ENCODE measurements around the gene METAP1. TPM values are rescaled to one million over a fixed set of nuclear protein-coding genes. Genes with fewer than 3 reads are reported as not detected.
"Not testable (repeated sequence)": the region's sequence is repeated elsewhere in the genome, so short reads cannot be mapped to it uniquely, and the experiment has no call there.

METAP1 gene
- total and polyA plus RNA-seq, 4 donors: 28.6 to 38.5 (median 32.2) TPM

GRCh38 chr4:99102634-99103033, 107.1 kb downstream of the METAP1 start:
- Histone ChIP-seq H3K4me1 (ENCODE audit: control insufficient read depth, insufficient read depth, low read length) (no peaks in the 10 kb centered on the region), H3K9me3 (ENCODE audit: control insufficient read depth, insufficient read depth, low read length) (peaks cover 1% of the 10 kb centered on the region), H3K27me3 (ENCODE audit: control insufficient read depth, insufficient read depth, low read length) (no peaks in the 10 kb centered on the region), H3K4me3 (ENCODE audit: low read depth, low read length) (no peak overlapping the region), H3K27ac (ENCODE audit: low read depth, low read length) (no peak overlapping the region), H3K36me3 (ENCODE audit: control insufficient read depth, insufficient read depth, low read length) (no peaks in the 10 kb centered on the region)
- WGBS (ENCODE audit: insufficient coverage): 100% methylated on average over 2 of the region's 2 CpGs
- DNase-seq (ENCODE audit: low read depth in 4 of 6, low spot score in 6 of 6): no peak

- Histone ChIP-seq H3K27me3 (ENCODE audit: control insufficient read depth, insufficient read depth, low read length) (no peaks in the 10 kb centered on the region), H3K27ac (ENCODE audit: low read depth, low read length) (no peak overlapping the region), H3K9me3 (ENCODE audit: control insufficient read depth, insufficient read depth, low read length) (peaks cover 1% of the 10 kb centered on the region), H3K4me3 (ENCODE audit: low read depth, low read length) (no peak overlapping the region), H3K36me3 (ENCODE audit: control insufficient read depth, insufficient read depth, low read length) (no peaks in the 10 kb centered on the region), H3K4me1 (ENCODE audit: control insufficient read depth, insufficient read depth, low read length) (no peaks in the 10 kb centered on the region)
- DNase-seq (ENCODE audit: low read depth in 4 of 6, low spot score in 6 of 6): no peak
Measured at GRCh38 chr4:99103166-99103565, 107.6 kb downstream of the METAP1 start.

GRCh38 chr4:99104153-99104552, 108.6 kb downstream of the METAP1 start:
- no peaks in the 10 kb centered on the region for H3K36me3 ChIP-seq (ENCODE audit: control insufficient read depth, insufficient read depth, low read length)

GRCh38 chr4:99109286-99109685, 113.8 kb downstream of the METAP1 start:
- not testable (repeated sequence) for H3K4me3 ChIP-seq (ENCODE audit: low read depth, low read length); H3K27ac ChIP-seq (ENCODE audit: low read depth, low read length); DNase-seq (ENCODE audit: low read depth in 4 of 6, low spot score in 6 of 6); H3K27me3 ChIP-seq (ENCODE audit: control insufficient read depth, insufficient read depth, low read length); H3K4me1 ChIP-seq (ENCODE audit: control insufficient read depth, insufficient read depth, low read length); H3K9me3 ChIP-seq (ENCODE audit: control insufficient read depth, insufficient read depth, low read length); H3K36me3 ChIP-seq (ENCODE audit: control insufficient read depth, insufficient read depth, low read length)
- WGBS (ENCODE audit: insufficient coverage): 91% methylated on average over 12 of the region's 12 CpGs

More at GRCh38 chr4:99104153-99104552, 108.6 kb downstream of the METAP1 start:
- H3K27ac ChIP-seq (ENCODE audit: low read depth, low read length): no peak overlapping the region
- H3K9me3 ChIP-seq (ENCODE audit: control insufficient read depth, insufficient read depth, low read length): peaks cover under 1% of the 10 kb centered on the region
- no peaks in the 10 kb centered on the region for H3K27me3 ChIP-seq (ENCODE audit: control insufficient read depth, insufficient read depth, low read length)
- WGBS (ENCODE audit: insufficient coverage): no CpG with 5 or more reads among the region's 1 CpG
- H3K4me3 ChIP-seq (ENCODE audit: low read depth, low read length): no peak overlapping the region
- no peaks in the 10 kb centered on the region for H3K4me1 ChIP-seq (ENCODE audit: control insufficient read depth, insufficient read depth, low read length)
- no peak for DNase-seq (ENCODE audit: low read depth in 4 of 6, low spot score in 6 of 6)

Small RNAs within 50 kb of the gene (small RNA-seq; reads per million reads assigned to genes)
- gene MIR3684 (ENCODE audit: low replicate concordance): not detected
- gene RNU7-149P (ENCODE audit: low replicate concordance): not detected

Other genes with a start within 250 kb of the METAP1 start
- gene EIF4E, start 66.6 kb upstream of the METAP1 start, total RNA-seq: 100 to 1,000 TPM; 142 to 183 TPM
- 100 to 1,000 TPM; 105 to 121 TPM for gene EIF4E, start 66.6 kb upstream of the METAP1 start, polyA plus RNA-seq (ENCODE audit: insufficient read length in 2 of 2)
- 100 to 1,000 TPM; 111 to 158 TPM for gene ADH5, start 93.1 kb downstream of the METAP1 start, total RNA-seq
- gene ADH5, start 93.1 kb downstream of the METAP1 start, polyA plus RNA-seq (ENCODE audit: insufficient read length in 2 of 2): 100 to 1,000 TPM; 127 to 132 TPM
- not detected for gene ADH4, start 148.6 kb downstream of the METAP1 start, total RNA-seq
- under 1 TPM in 1 of 2 donors, not detected in 1; 0.26 TPM for gene ADH4, start 148.6 kb downstream of the METAP1 start, polyA plus RNA-seq (ENCODE audit: insufficient read length in 2 of 2)
- gene ADH6, start 223.5 kb downstream of the METAP1 start, total RNA-seq: under 1 TPM in 1 of 2 donors, not detected in 1; 0.11 TPM
- gene ADH6, start 223.5 kb downstream of the METAP1 start, polyA plus RNA-seq (ENCODE audit: insufficient read length in 2 of 2): under 1 TPM; 0.38 to 0.59 TPM